ENCODE results near the gene EPS8L3.
A peak's percentile ranks its signal among the peaks of the same experiment; 100 is the strongest.
"Not testable (repeated sequence)": the region's sequence is repeated elsewhere in the genome, so short reads cannot be mapped to it uniquely, and the experiment has no call there.

The EPS8L3 gene

GRCh38 chr1:109763646-109764415, at the start of gene EPS8L3:
TSS of gene EPS8L3 (minus strand) at chr1:109763923. CDS start at chr1:109761749, 2,174 bp downstream.
- DNase-seq (ENCODE audit: low read depth) = no peak

GRCh38 chr1:109812691-109813393, 49.1 kb upstream of the EPS8L3 start:
- DNase-seq (ENCODE audit: low read depth) = no peak

GRCh38 chr1:109808703-109809102, 45.0 kb upstream of the EPS8L3 start:
- no peak for DNase-seq (ENCODE audit: low read depth)

- no peak for DNase-seq (ENCODE audit: low read depth)
Observed at GRCh38 chr1:109807822-109808680, 44.3 kb upstream of the EPS8L3 start.

- no peak for DNase-seq (ENCODE audit: low read depth)
Observed at GRCh38 chr1:109807402-109807801, 43.7 kb upstream of the EPS8L3 start.

GRCh38 chr1:109806733-109807400, 43.1 kb upstream of the EPS8L3 start:
- no peak for DNase-seq (ENCODE audit: low read depth)

- no peak for DNase-seq (ENCODE audit: low read depth)
Observed at GRCh38 chr1:109805486-109806165, 41.9 kb upstream of the EPS8L3 start.

GRCh38 chr1:109804660-109805059, 40.9 kb upstream of the EPS8L3 start:
- no peak for DNase-seq (ENCODE audit: low read depth)

GRCh38 chr1:109803901-109804331, 40.2 kb upstream of the EPS8L3 start:
- no peak for DNase-seq (ENCODE audit: low read depth)

GRCh38 chr1:109802901-109803561, 39.3 kb upstream of the EPS8L3 start:
- DNase-seq (ENCODE audit: low read depth) = no peak

- DNase-seq (ENCODE audit: low read depth) = peak; percentile 23
Observed at GRCh38 chr1:109802136-109802900, 38.6 kb upstream of the EPS8L3 start.

- no peak for DNase-seq (ENCODE audit: low read depth)
Observed at GRCh38 chr1:109801791-109802135, 38.0 kb upstream of the EPS8L3 start.

- no peak for DNase-seq (ENCODE audit: low read depth)
Observed at GRCh38 chr1:109800291-109800690, 36.6 kb upstream of the EPS8L3 start.

GRCh38 chr1:109799445-109799844, 35.7 kb upstream of the EPS8L3 start:
- DNase-seq (ENCODE audit: low read depth) = no peak

GRCh38 chr1:109797303-109797595, 33.5 kb upstream of the EPS8L3 start:
- not testable (repeated sequence) for DNase-seq (ENCODE audit: low read depth)

GRCh38 chr1:109796484-109797302, 33.0 kb upstream of the EPS8L3 start:
- DNase-seq (ENCODE audit: low read depth) = no peak

- no peak for DNase-seq (ENCODE audit: low read depth)
Observed at GRCh38 chr1:109794319-109795132, 30.8 kb upstream of the EPS8L3 start.

GRCh38 chr1:109793486-109794318, 30.0 kb upstream of the EPS8L3 start:
- DNase-seq (ENCODE audit: low read depth) = no peak
